Endothelial cell of umbilical vein (primary cell): ENCODE data around the gene MAG. TPM values are rescaled to one million over a fixed set of nuclear protein-coding genes. Genes with fewer than 3 reads are reported as not detected.

Source experiments
- BruUV-seq: library from RNA; stranded (reverse); fragments of 400-500 nt; replicated peaks from 2 replicates; lab custom pipeline; 2021; lab: Mats Ljungman, UMichigan
- CTCF ChIA-PET: fragments of 300-600, 350-600 bp; sonication (Branson Sonifier 250); formaldehyde crosslinking; loops from one replicate; lab custom pipeline; 2021; ENCODE audit warnings: antibody characterized with exemption, inconsistent platforms; lab: Charles Lee
- POLR2A ChIA-PET: fragments of 300-600, 350-600 bp; sonication (Branson Sonifier 250); formaldehyde crosslinking; loops from one replicate; lab custom pipeline; 2021; ENCODE audit warnings: antibody characterized with exemption, inconsistent platforms; lab: Charles Lee
- DNase-seq: peaks from one replicate; pipeline ENCODE4 v3.0.0-alpha.2; 2011; ENCODE audit warnings: low read depth, low spot score
- FAIRE-seq: peaks from 2 replicates; lab custom pipeline; 2011; peaks lifted over from hg19 to GRCh38; lab: Jason Lieb, UNC
- H2AFZ ChIP-seq: 2 replicates; pipeline ENCODE4 v1.6.0; 2012; ENCODE audit warnings: low read depth, low read length, control low read depth, inconsistent platforms
- H3K27ac ChIP-seq: 2 replicates; pipeline ENCODE4 v1.5.1; 2011; ENCODE audit warnings: low read depth, mild to moderate bottlenecking, control low read depth, low read length, moderate library complexity; ENCODE audit not compliant: insufficient read depth
- H3K27me3 ChIP-seq, 2 experiments: 2 replicates each; pipeline versions ENCODE4 v1.6.0 to v1.6.1; 2011; ENCODE audit warnings: low read length in 2 of 2, mixed read lengths in 1 of 2; ENCODE audit not compliant: control insufficient read depth in 2 of 2, insufficient read depth in 2 of 2
- H3K36me3 ChIP-seq, 2 experiments: 2 replicates in 1 of 2; 3 replicates in 1 of 2; pipeline ENCODE4 v1.5.1; 2011; ENCODE audit warnings: low read length in 2 of 2, mild to moderate bottlenecking in 1 of 2, moderate library complexity in 1 of 2; ENCODE audit not compliant: control insufficient read depth in 2 of 2, insufficient read depth in 2 of 2; ENCODE audit errors: extremely low read depth in 1 of 2
- H3K4me1 ChIP-seq: 3 replicates; pipeline ENCODE4 v1.5.1; 2011; ENCODE audit warnings: mild to moderate bottlenecking, low read length; ENCODE audit not compliant: control insufficient read depth, insufficient read depth; ENCODE audit errors: extremely low read depth
- H3K4me2 ChIP-seq: 2 replicates; pipeline ENCODE4 v1.6.1; 2011; ENCODE audit warnings: low read length, control low read depth, mixed read lengths; ENCODE audit not compliant: insufficient read depth
- H3K4me3 ChIP-seq, 3 experiments: fragments of 200-600 bp in 1 of 3; sonication (generic), shearing (Covaris generic) in 1 of 3; replicated peaks in 1 of 3; 2 replicates each; pipeline ENCODE4 v1.5.1; 2011 to 2016; ENCODE audit warnings: control low read depth in 3 of 3, low read length in 3 of 3, mild to moderate bottlenecking in 2 of 3, inconsistent platforms in 1 of 3, low read depth in 1 of 3, moderate library complexity in 1 of 3; ENCODE audit not compliant: insufficient read depth in 1 of 3
- H3K79me2 ChIP-seq: 2 replicates; pipeline ENCODE4 v1.6.0; 2012; ENCODE audit warnings: low read length, inconsistent platforms; ENCODE audit not compliant: control insufficient read depth, insufficient read depth
- H3K9ac ChIP-seq: replicated peaks from 2 replicates; pipeline ENCODE3; 2011; ENCODE audit warnings: low read length, control low read depth; ENCODE audit not compliant: insufficient read depth; ENCODE audit errors: extremely low read depth
- H3K9me1 ChIP-seq: replicated peaks from 3 replicates; pipeline ENCODE4 v1.6.0; 2011; ENCODE audit warnings: mild to moderate bottlenecking, low read length; ENCODE audit not compliant: control insufficient read depth, insufficient read depth; ENCODE audit errors: extremely low read depth
- H3K9me3 ChIP-seq: replicated peaks from 2 replicates; pipeline ENCODE4 v1.5.1; 2012; ENCODE audit warnings: low read length, inconsistent platforms; ENCODE audit not compliant: control insufficient read depth, insufficient read depth
- H4K20me1 ChIP-seq: replicated peaks from 2 replicates; pipeline ENCODE3; 2011; ENCODE audit warnings: mild to moderate bottlenecking, low read length; ENCODE audit not compliant: control insufficient read depth, insufficient read depth; ENCODE audit errors: extremely low read depth
- EZH2 ChIP-seq: IDR thresholded peaks from 2 replicates; pipeline ENCODE4 v1.6.1; 2012; ENCODE audit warnings: borderline replicate concordance, low read depth, mild to moderate bottlenecking, moderate library complexity, low read length, inconsistent platforms; ENCODE audit not compliant: severe bottlenecking
- FOS ChIP-seq: IDR thresholded peaks from 2 replicates; pipeline ENCODE4 v1.6.1; 2011; ENCODE audit warnings: mild to moderate bottlenecking, low read length, moderate library complexity, borderline replicate concordance; ENCODE audit not compliant: insufficient read depth
- GATA2 ChIP-seq: IDR thresholded peaks from 2 replicates; pipeline ENCODE4 v1.7.0; 2011; ENCODE audit warnings: low read depth, mild to moderate bottlenecking, moderate library complexity, mixed read lengths, low read length; ENCODE audit not compliant: insufficient read length, insufficient read depth
- JUN ChIP-seq: IDR thresholded peaks from 2 replicates; pipeline ENCODE4 v1.6.1; 2011; ENCODE audit warnings: borderline replicate concordance, low read depth; ENCODE audit not compliant: insufficient read length, insufficient read depth
- MYC ChIP-seq: IDR thresholded peaks from one replicate; pipeline ENCODE4 v1.6.1; 2011; ENCODE audit warnings: mild to moderate bottlenecking, low read depth, low read length
- POLR2A ChIP-seq: IDR thresholded peaks from 2 replicates; pipeline ENCODE4 v1.6.1; 2012; ENCODE audit warnings: low read depth, mild to moderate bottlenecking, control low read depth, low read length
- POLR2AphosphoS5 ChIP-seq: IDR thresholded peaks from 2 replicates; pipeline ENCODE4 v1.6.1; 2012; ENCODE audit warnings: low read depth, mild to moderate bottlenecking, control low read depth, low read length, moderate library complexity; ENCODE audit not compliant: insufficient read depth
- dilution Hi-C: fragments of 300-500 bp; cut with MboI; formaldehyde crosslinking; loops from one replicate; pipeline ENCODE4 v1.15.0; 2019; ENCODE audit warnings: low sequenced_read_pairs; ENCODE audit not compliant: extremely low pct_ligation_motif_present
- intact Hi-C: fragments of 100-400 bp; cut with micrococcal nuclease; formaldehyde crosslinking; loops from one replicate; pipeline ENCODE4 v1.10.0; 2022
- polyA plus RNA-seq, 4 experiments: library from polyadenylated mRNA; depleted of rRNA in 3 of 4; stranded (reverse) in 3 of 4; unstranded in 1 of 4; fragments of >200 nt; gene quantifications; 2 replicates each; pipeline versions ENCODE4 v1.2.1 to v1.2.3, GENCODE V29; 2011 to 2012; ENCODE audit warnings: missing spikeins in 1 of 4
- total RNA-seq: library from RNA; stranded (reverse); gene quantifications from 2 replicates; pipeline ENCODE4 v1.2.3, GENCODE V29; 2021
- TF ChIP-seq, protein P1 (sequence below): IDR thresholded peaks from 2 replicates; pipeline ENCODE4 v1.6.1; 2011; ENCODE audit not compliant: insufficient read depth, insufficient read length
- TF ChIP-seq, protein P2 (sequence below), 2 donors: IDR thresholded peaks; 1 replicate in 1 of 2; 2 replicates in 1 of 2; pipeline ENCODE4 v1.5.1; 2011; ENCODE audit warnings: low read length in 2 of 2, mild to moderate bottlenecking in 2 of 2, moderate library complexity in 2 of 2, control low read depth in 1 of 2, inconsistent platforms in 1 of 2, low read depth in 1 of 2; ENCODE audit not compliant: insufficient read depth in 1 of 2; ENCODE audit errors: extremely low read depth in 1 of 2

MAG gene
- total and polyA plus RNA-seq, 2 donors (not counting 3 experiments of a cell fraction or from before 2014, with no cell fraction given) = not detected

DNA sequence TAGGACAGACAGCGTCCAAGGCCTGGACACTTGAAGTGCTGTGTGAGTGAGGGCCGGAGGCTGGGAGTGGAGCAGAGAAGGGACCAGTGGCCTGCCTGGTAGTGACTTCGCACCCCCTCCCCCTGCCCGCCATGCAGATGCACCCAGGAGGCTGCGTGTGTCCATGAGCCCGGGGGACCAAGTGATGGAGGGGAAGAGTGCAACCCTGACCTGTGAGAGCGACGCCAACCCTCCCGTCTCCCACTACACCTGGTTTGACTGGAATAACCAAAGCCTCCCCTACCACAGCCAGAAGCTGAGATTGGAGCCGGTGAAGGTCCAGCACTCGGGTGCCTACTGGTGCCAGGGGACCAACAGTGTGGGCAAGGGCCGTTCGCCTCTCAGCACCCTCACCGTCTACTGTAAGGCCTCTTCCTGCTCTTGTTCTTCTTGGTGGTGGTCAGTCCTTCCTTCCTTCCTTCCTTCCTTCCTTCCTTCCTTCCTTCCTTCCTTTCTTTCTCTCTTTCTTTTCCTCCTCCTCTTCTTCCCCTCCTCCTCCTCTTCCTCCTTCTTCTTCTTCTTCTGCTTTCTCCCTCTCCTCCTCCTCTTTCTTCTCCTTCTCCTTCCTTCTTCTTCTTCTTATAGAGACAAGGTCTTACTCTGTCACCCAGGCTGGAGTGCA lies 49.7 kb downstream of the MAG start:
- Histone ChIP-seq H3K27me3 (no peaks in the 10 kb centered on the region), H2AFZ (no peak overlapping the region), H3K9me1 (no peaks in the 10 kb centered on the region), H3K9ac (no peak overlapping the region), H3K9me3 (no peaks in the 10 kb centered on the region), H3K36me3 (no peaks in the 10 kb centered on the region), H4K20me1 (no peaks in the 10 kb centered on the region), H3K4me2 (no peak overlapping the region), H3K27ac (no peak overlapping the region), H3K4me3 (no peak overlapping the region), H3K79me2 (no peaks in the 10 kb centered on the region), H3K4me1 (no peaks in the 10 kb centered on the region)
- intact Hi-C loops = no loop called here
- BruUV-seq = no TSS peak
- TF ChIP-seq, protein P1, sequence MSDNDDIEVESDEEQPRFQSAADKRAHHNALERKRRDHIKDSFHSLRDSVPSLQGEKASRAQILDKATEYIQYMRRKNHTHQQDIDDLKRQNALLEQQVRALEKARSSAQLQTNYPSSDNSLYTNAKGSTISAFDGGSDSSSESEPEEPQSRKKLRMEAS = no peak
- ChIA-PET CTCF (interaction anchor here (1.9 kb wide), 1 partner anchor 11 kb away, joined by 9 read pairs; no protein-coding TSS in a partner anchor), POLR2A (no interaction called here)
- FAIRE-seq = no peak
- dilution Hi-C loops = no loop called here
- DNase-seq = no peak

DNA sequence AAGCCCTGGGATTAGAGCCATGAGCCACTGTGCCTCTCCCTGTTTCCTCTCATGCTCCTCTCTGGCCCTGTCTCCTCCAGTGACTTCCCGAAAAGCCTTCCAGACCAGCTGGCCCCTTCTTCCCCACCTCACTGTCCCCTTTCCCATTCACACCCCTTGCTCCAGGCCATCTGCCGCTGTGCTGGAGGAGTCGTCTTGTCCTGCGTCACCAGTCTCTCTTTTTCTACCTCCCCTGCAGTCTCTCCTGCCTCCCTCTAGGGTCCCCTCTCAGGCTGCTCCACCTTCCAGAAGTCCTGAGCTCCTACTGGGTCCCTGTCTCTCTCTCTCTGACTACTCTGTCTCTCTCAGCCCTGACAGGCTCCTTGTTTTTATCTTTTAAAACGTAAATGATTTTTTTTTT lies 50.5 kb downstream of the MAG start:
- no peak overlapping the region for H3K9ac ChIP-seq
- intact Hi-C loops = no loop called here

More for the DNA sequence above, 50.5 kb downstream of the MAG start:
- DNase-seq (no peak), FAIRE-seq (no peak)
- Histone ChIP-seq H3K27ac (no peak overlapping the region), H3K27me3 (no peaks in the 10 kb centered on the region), H3K4me3 (no peak overlapping the region), H3K36me3 (no peaks in the 10 kb centered on the region), H3K9me3 (no peaks in the 10 kb centered on the region), H2AFZ (no peak overlapping the region), H4K20me1 (no peaks in the 10 kb centered on the region), H3K4me1 (no peaks in the 10 kb centered on the region), H3K9me1 (no peaks in the 10 kb centered on the region), H3K79me2 (no peaks in the 10 kb centered on the region), H3K4me2 (no peak overlapping the region)
- BruUV-seq = no TSS peak
- POLR2A ChIA-PET = no interaction called here
- dilution Hi-C loops = no loop called here
- CTCF ChIA-PET = interaction anchor here (1.9 kb wide), 1 partner anchor 11 kb away, joined by 9 read pairs; no protein-coding TSS in a partner anchor
- TF ChIP-seq POLR2AphosphoS5 (no peak), JUN (no peak), POLR2A (no peak), MYC (no peak), EZH2 (no peak), GATA2 (no peak), FOS (no peak)
- TF ChIP-seq, protein P2, sequence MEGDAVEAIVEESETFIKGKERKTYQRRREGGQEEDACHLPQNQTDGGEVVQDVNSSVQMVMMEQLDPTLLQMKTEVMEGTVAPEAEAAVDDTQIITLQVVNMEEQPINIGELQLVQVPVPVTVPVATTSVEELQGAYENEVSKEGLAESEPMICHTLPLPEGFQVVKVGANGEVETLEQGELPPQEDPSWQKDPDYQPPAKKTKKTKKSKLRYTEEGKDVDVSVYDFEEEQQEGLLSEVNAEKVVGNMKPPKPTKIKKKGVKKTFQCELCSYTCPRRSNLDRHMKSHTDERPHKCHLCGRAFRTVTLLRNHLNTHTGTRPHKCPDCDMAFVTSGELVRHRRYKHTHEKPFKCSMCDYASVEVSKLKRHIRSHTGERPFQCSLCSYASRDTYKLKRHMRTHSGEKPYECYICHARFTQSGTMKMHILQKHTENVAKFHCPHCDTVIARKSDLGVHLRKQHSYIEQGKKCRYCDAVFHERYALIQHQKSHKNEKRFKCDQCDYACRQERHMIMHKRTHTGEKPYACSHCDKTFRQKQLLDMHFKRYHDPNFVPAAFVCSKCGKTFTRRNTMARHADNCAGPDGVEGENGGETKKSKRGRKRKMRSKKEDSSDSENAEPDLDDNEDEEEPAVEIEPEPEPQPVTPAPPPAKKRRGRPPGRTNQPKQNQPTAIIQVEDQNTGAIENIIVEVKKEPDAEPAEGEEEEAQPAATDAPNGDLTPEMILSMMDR (IDR thresholded peaks at IDR 0.05; ENCODE audit: extremely low read depth in 1 of 2, insufficient read depth in 1 of 2, low read depth in 1 of 2, low read length in 2 of 2) = no peak
- TF ChIP-seq, protein P1 = no peak
